Measurements from ENCODE around the gene LARGE2. TPM values are rescaled to one million over a fixed set of nuclear protein-coding genes. Genes with fewer than 3 reads are reported as not detected.

The LARGE2 gene
- 5.8 TPM for polyA plus RNA-seq (2012; ENCODE audit: insufficient read depth, insufficient read length)

- no peak for DNase-seq (ENCODE audit: low read depth, low spot score)
- peak within 1 kb of the TSS; percentile 25 for H3K4me3 ChIP-seq (ENCODE audit: low read length)
Measured at GRCh38 chr11:45922425-45923082, at the start of gene LARGE2. Gene LARGE2, plus strand, starts transcription at chr11:45922656. Its CDS starts 227 bp downstream, at chr11:45922883.

- H3K4me3 ChIP-seq (ENCODE audit: low read length): no peak overlapping the region
- DNase-seq (ENCODE audit: low read depth, low spot score): no peak
Measured at GRCh38 chr11:45876401-45876800, 46.1 kb upstream of the LARGE2 start.

GRCh38 chr11:45877221-45877620 is 45.2 kb upstream of the LARGE2 start:
- H3K4me3 ChIP-seq (ENCODE audit: low read length): no peak overlapping the region
- no peak for DNase-seq (ENCODE audit: low read depth, low spot score)

- no peak overlapping the region for H3K4me3 ChIP-seq (ENCODE audit: low read length)
- DNase-seq (ENCODE audit: low read depth, low spot score): no peak
Measured at GRCh38 chr11:45877845-45878244, 44.6 kb upstream of the LARGE2 start.

- H3K4me3 ChIP-seq (ENCODE audit: low read length): no peak overlapping the region
- DNase-seq (ENCODE audit: low read depth, low spot score): no peak
Measured at GRCh38 chr11:45879803-45880686, 42.4 kb upstream of the LARGE2 start.

GRCh38 chr11:45880772-45881570 is 41.5 kb upstream of the LARGE2 start:
- DNase-seq (ENCODE audit: low read depth, low spot score): no peak
- no peak overlapping the region for H3K4me3 ChIP-seq (ENCODE audit: low read length)

- H3K4me3 ChIP-seq (ENCODE audit: low read length): no peak overlapping the region
- DNase-seq (ENCODE audit: low read depth, low spot score): no peak
Measured at GRCh38 chr11:45881708-45882368, 40.6 kb upstream of the LARGE2 start.

- no peak overlapping the region for H3K4me3 ChIP-seq (ENCODE audit: low read length)
- no peak for DNase-seq (ENCODE audit: low read depth, low spot score)
Measured at GRCh38 chr11:45884596-45885185, 37.8 kb upstream of the LARGE2 start.

- H3K4me3 ChIP-seq (ENCODE audit: low read length): peak within 1 kb of the TSS; percentile 30
- peak; percentile 37 for DNase-seq (ENCODE audit: low read depth, low spot score)
Measured at GRCh38 chr11:45885274-45885920, 37.1 kb upstream of the LARGE2 start, which contains the start of gene MAPK8IP1. Gene MAPK8IP1, plus strand, starts transcription at chr11:45885651. Its CDS starts 170 bp downstream, at chr11:45885821.

- peak overlapping the region; percentile 30 for H3K4me3 ChIP-seq (ENCODE audit: low read length)
- no peak for DNase-seq (ENCODE audit: low read depth, low spot score)
Measured at GRCh38 chr11:45885921-45886721, 36.3 kb upstream of the LARGE2 start.

- DNase-seq (ENCODE audit: low read depth, low spot score): no peak
- H3K4me3 ChIP-seq (ENCODE audit: low read length): no peak overlapping the region
Measured at GRCh38 chr11:45886816-45887520, 35.5 kb upstream of the LARGE2 start.

- no peak overlapping the region for H3K4me3 ChIP-seq (ENCODE audit: low read length)
- no peak for DNase-seq (ENCODE audit: low read depth, low spot score)
Measured at GRCh38 chr11:45887587-45887986, 34.9 kb upstream of the LARGE2 start.

- DNase-seq (ENCODE audit: low read depth, low spot score): no peak
- no peak overlapping the region for H3K4me3 ChIP-seq (ENCODE audit: low read length)
Measured at GRCh38 chr11:45889555-45889954, 32.9 kb upstream of the LARGE2 start.

GRCh38 chr11:45889966-45890365 is 32.5 kb upstream of the LARGE2 start:
- no peak overlapping the region for H3K4me3 ChIP-seq (ENCODE audit: low read length)
- DNase-seq (ENCODE audit: low read depth, low spot score): no peak

GRCh38 chr11:45890886-45891550 is 31.4 kb upstream of the LARGE2 start:
- no peak overlapping the region for H3K4me3 ChIP-seq (ENCODE audit: low read length)
- DNase-seq (ENCODE audit: low read depth, low spot score): no peak

GRCh38 chr11:45892856-45893255 is 29.6 kb upstream of the LARGE2 start:
- H3K4me3 ChIP-seq (ENCODE audit: low read length): no peak overlapping the region
- DNase-seq (ENCODE audit: low read depth, low spot score): no peak

Measured in Jurkat, Clone E6-1 (cell line).